K562 (cell line): Measurements from ENCODE around the gene SLC26A2. TPM values are rescaled to one million over a fixed set of nuclear protein-coding genes. Genes with fewer than 3 reads are reported as not detected.

Source experiments
- ATAC-seq: fragments of 200-7000 bp; cut with Tn5 transposase; 3 replicates; pipeline ENCODE4 v1.9.1; 2020; ENCODE audit warnings: moderate library complexity
- BruUV-seq: library from RNA; stranded (reverse); fragments of 400-500 nt; replicated peaks from 2 replicates; lab custom pipeline; 2021; lab: Mats Ljungman, UMichigan
- CTCF ChIA-PET: fragments of 300-600 bp; formaldehyde crosslinking; extraction: SDS; loops from one replicate; lab custom pipeline; 2021; ENCODE audit warnings: low intra/inter-chr PET ratio; lab: Yijun Ruan, JAX
- POLR2A ChIA-PET: fragments of 300-600, 350-650 bp; sonication (Branson Sonifier 250); formaldehyde crosslinking; extraction: SDS; loops from one replicate; lab custom pipeline; 2021; ENCODE audit warnings: antibody characterized with exemption, inconsistent platforms; lab: Yijun Ruan, JAX
- DNase-seq, 4 experiments: peaks; one replicate each; pipeline versions ENCODE4 v3.0.0 to v3.0.0-alpha.2; 2011 to 2018; ENCODE audit warnings: low spot score in 3 of 4, mixed read lengths in 3 of 4; ENCODE audit errors: extremely low read depth in 1 of 4
- FAIRE-seq: peaks from 2 replicates; lab custom pipeline; 2011; peaks lifted over from hg19 to GRCh38; lab: Jason Lieb, UNC
- H2AFZ ChIP-seq: 2 replicates; pipeline ENCODE4 v1.6.0; 2011; ENCODE audit warnings: low read depth, low read length, control low read depth, inconsistent platforms
- H3K27ac ChIP-seq: fragments of 200-600 bp; 3 replicates; pipeline ENCODE4 v1.8.0; 2011; ENCODE audit warnings: low read depth, mild to moderate bottlenecking, control low read depth, inconsistent platforms, low read length, moderate library complexity, mixed read lengths; ENCODE audit errors: extremely low read depth
- H3K27me3 ChIP-seq, 2 experiments: fragments of 300-600 bp in 1 of 2; 2 replicates in 1 of 2; 3 replicates in 1 of 2; pipeline versions ENCODE4 v1.6.0 to v1.8.0; 2011; ENCODE audit warnings: inconsistent platforms in 2 of 2, low read length in 2 of 2, mild to moderate bottlenecking in 1 of 2, mixed read lengths in 1 of 2, moderate library complexity in 1 of 2; ENCODE audit not compliant: control insufficient read depth in 2 of 2, insufficient read depth in 2 of 2
- H3K36me3 ChIP-seq: fragments of 300-600 bp; 3 replicates; pipeline ENCODE4 v1.8.0; 2011; ENCODE audit warnings: mild to moderate bottlenecking, low read length, inconsistent platforms; ENCODE audit not compliant: control insufficient read depth, insufficient read depth
- H3K4me1 ChIP-seq, 2 experiments: fragments of 200-600 bp in 1 of 2; replicated peaks in 1 of 2; 2 replicates in 1 of 2; 3 replicates in 1 of 2; pipeline versions ENCODE4 v1.5.1 to v1.8.0; 2011; ENCODE audit warnings: inconsistent platforms in 2 of 2, low read length in 2 of 2, mild to moderate bottlenecking in 1 of 2, mixed read lengths in 1 of 2, moderate library complexity in 1 of 2; ENCODE audit not compliant: control insufficient read depth in 2 of 2, insufficient read depth in 2 of 2
- H3K4me2 ChIP-seq: 2 replicates; pipeline ENCODE4 v1.6.1; 2011; ENCODE audit warnings: low read length, control low read depth, inconsistent platforms, mixed read lengths; ENCODE audit not compliant: insufficient read depth
- H3K4me3 ChIP-seq: fragments of 200-600 bp; sonication (generic), shearing (Covaris generic); 2 replicates; pipeline ENCODE4 v1.5.1; 2016; ENCODE audit warnings: control low read depth, inconsistent platforms
- H3K79me2 ChIP-seq: fragments of 200-600 bp; 3 replicates; pipeline ENCODE4 v1.8.0; 2011; ENCODE audit warnings: low read length, inconsistent platforms; ENCODE audit not compliant: control insufficient read depth, insufficient read depth
- H3K9ac ChIP-seq, 2 experiments: 2 replicates each; pipeline versions ENCODE4 v1.6.0 to v1.6.1; 2011; ENCODE audit warnings: low read depth in 2 of 2, low read length in 2 of 2, control low read depth in 1 of 2, inconsistent platforms in 1 of 2, mild to moderate bottlenecking in 1 of 2, mixed read lengths in 1 of 2; ENCODE audit not compliant: insufficient read depth in 1 of 2
- H3K9me1 ChIP-seq: one replicate; pipeline ENCODE4 v1.6.0; 2011; ENCODE audit warnings: inconsistent platforms, mild to moderate bottlenecking, low read length, moderate library complexity; ENCODE audit not compliant: control insufficient read depth, insufficient read depth
- H3K9me3 ChIP-seq: replicated peaks from 2 replicates; pipeline ENCODE4 v1.5.1; 2011; ENCODE audit warnings: low read depth, low read length, inconsistent platforms; ENCODE audit not compliant: control insufficient read depth, insufficient read depth
- H4K20me1 ChIP-seq: replicated peaks from 2 replicates; pipeline ENCODE4 v1.6.1; 2011; ENCODE audit warnings: low read length, inconsistent platforms, mixed read lengths; ENCODE audit not compliant: control insufficient read depth, insufficient read depth
- ARID4B ChIP-seq: sonication (generic); formaldehyde crosslinking; IDR thresholded peaks from 2 replicates; pipeline ENCODE4 v1.8.0; 2022; ENCODE audit warnings: mild to moderate bottlenecking, missing genetic modification reagents
- BACH1 ChIP-seq: fragments of 200-800 bp; sonication (Bioruptor generic); IDR thresholded peaks from 2 replicates; pipeline ENCODE4 v1.6.1; 2016; ENCODE audit warnings: missing genetic modification characterization, missing compliant biosample characterization
- MEF2A ChIP-seq: IDR thresholded peaks from 2 replicates; pipeline ENCODE4 v1.6.1; 2011; ENCODE audit warnings: low read depth, mild to moderate bottlenecking, low read length, moderate library complexity; ENCODE audit not compliant: control insufficient read depth
- NRF1 ChIP-seq, 2 experiments: fragments of 450-650 bp; IDR thresholded peaks in 1 of 2; conservative IDR thresholded peaks in 1 of 2; 2 replicates each; pipeline ENCODE4 v1.6.1; 2014; ENCODE audit warnings: mild to moderate bottlenecking in 2 of 2
- PPARD ChIP-seq: fragments of 250-450 bp; sonication (Bioruptor Pico); IDR thresholded peaks from 2 replicates; pipeline ENCODE4 v1.8.0; 2022; ENCODE audit warnings: inconsistent platforms, mild to moderate bottlenecking, moderate library complexity
- RBM25 ChIP-seq: fragments of 200-400 bp; formaldehyde crosslinking; IDR thresholded peaks from 2 replicates; pipeline ENCODE4 v1.6.1; 2018; ENCODE audit warnings: low read length, low read depth, moderate library complexity; ENCODE audit not compliant: severe bottlenecking
- ZNF277 ChIP-seq: fragments of 250-450 bp; sonication (Bioruptor Pico); IDR thresholded peaks from 2 replicates; pipeline ENCODE4 v1.8.0; 2022; ENCODE audit warnings: inconsistent platforms, mild to moderate bottlenecking, moderate library complexity, borderline replicate concordance
- ZNF766 ChIP-seq: fragments of 200-800 bp; sonication (Bioruptor generic); conservative IDR thresholded peaks from 2 replicates; pipeline ENCODE4 v1.6.1; 2016; ENCODE audit warnings: missing genetic modification characterization, missing compliant biosample characterization
- WGBS: fragments of 100-300 bp; shearing (Covaris generic); methylation state at CpG from one replicate; pipeline ENCODE4 v1.1.6; 2016; ENCODE audit warnings: low coverage, mixed read lengths; ENCODE audit not compliant: insufficient coverage; ENCODE audit errors: missing lambda C conversion rate; 5-methylcytosine and 5-hydroxymethylcytosine counted together
- in situ Hi-C: fragments of 300-500 bp; cut with MboI; formaldehyde crosslinking; loops from 4 replicates; pipeline ENCODE4 v1.15.0; 2018; ENCODE audit warnings: inconsistent platforms, mixed read lengths
- intact Hi-C: fragments of 100-400 bp; cut with micrococcal nuclease; formaldehyde crosslinking; loops from 2 replicates; pipeline ENCODE4 v1.14.2; 2022
- polyA plus RNA-seq, 8 experiments: library from polyadenylated mRNA; depleted of rRNA in 4 of 8; stranded (reverse) in 5 of 8; unstranded in 3 of 8; fragments of >200 nt; fragmentation: Nextera tagmentation in 2 of 8; fragmentation: Illumina TruSeq in 1 of 8; extraction: Ambion mirVana in 2 of 8; extraction: Trizol in 1 of 8; gene quantifications; 2 replicates each; pipeline versions ENCODE4 v1.2.1 to v1.2.3, GENCODE V29; 2011 to 2014; ENCODE audit warnings: inconsistent platforms in 1 of 8, missing spikeins in 1 of 8
- total RNA-seq, 7 experiments: library from RNA; depleted of rRNA in 6 of 7; stranded (reverse); fragments of >200 nt in 6 of 7; fragmentation: Illumina TruSeq in 2 of 7; extraction: Trizol in 2 of 7; gene quantifications; 2 replicates each; pipeline versions ENCODE4 v1.2.1 to v1.2.3, GENCODE V29; 2011 to 2021; ENCODE audit warnings: low replicate concordance in 1 of 7
- TF ChIP-seq, protein P1 (sequence below): fragments of 250-450 bp; sonication (Bioruptor Pico); IDR thresholded peaks from 2 replicates; pipeline ENCODE4 v1.4.0; 2020; ENCODE audit warnings: mild to moderate bottlenecking, moderate library complexity, borderline replicate concordance

SLC26A2 gene
- total and polyA plus RNA-seq, 9 of the 15 experiments (the other 6 are each of a cell fraction or from before 2014, with no cell fraction given) = 1.1 to 6.3 (median 3.6) TPM

DNA sequence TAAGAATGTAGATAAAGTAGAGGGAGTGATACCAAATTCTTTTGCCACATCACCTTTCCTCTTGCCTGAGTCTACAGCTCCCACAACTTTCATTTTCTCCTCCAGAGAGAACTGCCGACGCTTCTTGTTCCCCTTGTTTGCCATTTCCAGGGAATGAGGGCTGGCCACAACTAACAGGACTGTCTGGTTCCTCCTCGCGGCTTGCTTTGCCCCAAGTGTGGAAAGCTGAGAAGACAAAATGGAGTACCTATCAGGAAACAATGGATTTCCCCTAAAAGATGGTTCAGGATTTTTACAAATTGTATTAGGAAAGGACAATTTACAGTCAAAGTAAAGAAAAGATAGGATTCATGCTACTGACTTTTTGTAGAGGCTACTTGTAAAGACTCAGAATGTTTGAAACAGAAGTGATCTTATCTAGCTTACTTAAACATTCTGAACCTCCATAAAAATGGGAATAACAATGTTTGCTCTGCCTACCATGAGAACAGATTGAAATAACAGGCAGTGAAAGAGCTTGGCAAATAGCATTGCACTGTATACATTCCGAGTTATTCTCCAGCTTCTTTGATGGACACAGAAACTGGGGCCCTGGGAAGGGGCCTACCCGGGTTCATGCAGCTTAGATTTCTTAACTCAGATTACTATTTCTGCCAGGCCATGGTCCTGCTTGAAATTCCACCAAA lies 35.8 kb downstream of the SLC26A2 start:
- in situ Hi-C loops = loop anchor here (5.0 kb wide), 1 partner anchor 359 kb away; no protein-coding TSS in a partner anchor
- TF ChIP-seq, protein P1, sequence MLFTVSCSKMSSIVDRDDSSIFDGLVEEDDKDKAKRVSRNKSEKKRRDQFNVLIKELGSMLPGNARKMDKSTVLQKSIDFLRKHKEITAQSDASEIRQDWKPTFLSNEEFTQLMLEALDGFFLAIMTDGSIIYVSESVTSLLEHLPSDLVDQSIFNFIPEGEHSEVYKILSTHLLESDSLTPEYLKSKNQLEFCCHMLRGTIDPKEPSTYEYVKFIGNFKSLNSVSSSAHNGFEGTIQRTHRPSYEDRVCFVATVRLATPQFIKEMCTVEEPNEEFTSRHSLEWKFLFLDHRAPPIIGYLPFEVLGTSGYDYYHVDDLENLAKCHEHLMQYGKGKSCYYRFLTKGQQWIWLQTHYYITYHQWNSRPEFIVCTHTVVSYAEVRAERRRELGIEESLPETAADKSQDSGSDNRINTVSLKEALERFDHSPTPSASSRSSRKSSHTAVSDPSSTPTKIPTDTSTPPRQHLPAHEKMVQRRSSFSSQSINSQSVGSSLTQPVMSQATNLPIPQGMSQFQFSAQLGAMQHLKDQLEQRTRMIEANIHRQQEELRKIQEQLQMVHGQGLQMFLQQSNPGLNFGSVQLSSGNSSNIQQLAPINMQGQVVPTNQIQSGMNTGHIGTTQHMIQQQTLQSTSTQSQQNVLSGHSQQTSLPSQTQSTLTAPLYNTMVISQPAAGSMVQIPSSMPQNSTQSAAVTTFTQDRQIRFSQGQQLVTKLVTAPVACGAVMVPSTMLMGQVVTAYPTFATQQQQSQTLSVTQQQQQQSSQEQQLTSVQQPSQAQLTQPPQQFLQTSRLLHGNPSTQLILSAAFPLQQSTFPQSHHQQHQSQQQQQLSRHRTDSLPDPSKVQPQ (CRISPR knock-in tag) = no peak
- TF ChIP-seq BACH1 (tag) = no peak
- TF ChIP-seq MEF2A = no peak
- no peak for TF ChIP-seq ZNF766 (CRISPR knock-in tag)
- TF ChIP-seq ARID4B (CRISPR knock-in tag) = no peak
- no peak for TF ChIP-seq NRF1 (conservative IDR thresholded peaks at IDR 0.05 in 1 of 2, IDR thresholded peaks at IDR 0.05 in 1 of 2)
- no peak for TF ChIP-seq ZNF277 (CRISPR knock-in tag)
- TF ChIP-seq PPARD (CRISPR knock-in tag) = no peak
- TF ChIP-seq RBM25 = no peak

More for the DNA sequence above, 35.8 kb downstream of the SLC26A2 start:
- DNase-seq = no peak
- 74% methylated on average over 6 of the region's 6 CpGs for WGBS
- H3K4me3 ChIP-seq = no peak overlapping the region
- no peaks in the 10 kb centered on the region for H3K27me3 ChIP-seq
- ChIA-PET POLR2A (interaction anchor here (0.6 to 1.2 kb wide), 4 partner anchors 11 to 149 kb away, joined by 3 read pairs; no protein-coding TSS in a partner anchor), CTCF (no interaction called here)
- ATAC-seq = no peak
- H4K20me1 ChIP-seq = 0 out of 2 replicates have a peak, but pooled peaks cover 3% of the 10 kb centered on the region
- H3K79me2 ChIP-seq = peaks cover 28% of the 10 kb centered on the region
- H3K36me3 ChIP-seq = peaks cover 7% of the 10 kb centered on the region; the same call in 2 of the 3 replicates
- H3K4me2 ChIP-seq = no peak overlapping the region
- no peaks in the 10 kb centered on the region for H3K9me3 ChIP-seq
- H3K27ac ChIP-seq = no peak overlapping the region
- H2AFZ ChIP-seq = no peak overlapping the region
- BruUV-seq = no TSS peak
- peaks cover 4 to 11% of the 10 kb centered on the region in 2 experiments; a peak in 3 of 5 replicates for H3K4me1 ChIP-seq
- no peak overlapping the region for H3K9ac ChIP-seq
- no peaks in the 10 kb centered on the region for H3K9me1 ChIP-seq
- no peak for FAIRE-seq
- intact Hi-C loops = no loop called here
